Activated CD4-positive, alpha-beta memory T cell treated with anti-CD3 and anti-CD28 coated beads, Interleukin-2, amount 10 ng/mL, durations not matched to agents 7 days and 5 days (primary cell): ENCODE results near the gene GRB10. TPM values are rescaled to one million over a fixed set of nuclear protein-coding genes. Genes with fewer than 3 reads are reported as not detected.

ENCODE experiments used
- CTCF ChIA-PET: fragments of 350-600 bp; sonication (Branson Sonifier 250); formaldehyde crosslinking; loops from one replicate; lab custom pipeline; 2021; ENCODE audit warnings: antibody characterized with exemption, inconsistent platforms; lab: Charles Lee
- POLR2A ChIA-PET: fragments of 350-600 bp; sonication (Branson Sonifier 250); formaldehyde crosslinking; loops from one replicate; lab custom pipeline; 2021; ENCODE audit warnings: antibody characterized with exemption; lab: Charles Lee
- DNase-seq: peaks from one replicate; pipeline ENCODE4 v3.0.0-alpha.2; 2020
- H3K27ac Mint-ChIP-seq: one replicate; pipeline ENCODE4 v1.8.0; 2021; ENCODE audit warnings: mild to moderate bottlenecking, mixed read lengths
- H3K27me3 Mint-ChIP-seq: one replicate; pipeline ENCODE4 v1.8.0; 2021; ENCODE audit warnings: mixed read lengths
- H3K36me3 Mint-ChIP-seq: one replicate; pipeline ENCODE4 v1.8.0; 2021; ENCODE audit warnings: low read depth, mixed read lengths
- H3K4me1 Mint-ChIP-seq: one replicate; pipeline ENCODE4 v1.8.0; 2021; ENCODE audit warnings: mixed read lengths
- H3K4me3 Mint-ChIP-seq: one replicate; pipeline ENCODE4 v1.8.0; 2021; ENCODE audit warnings: mild to moderate bottlenecking, mixed read lengths
- H3K9me3 Mint-ChIP-seq: one replicate; pipeline ENCODE4 v1.8.0; 2021; ENCODE audit warnings: mixed read lengths
- total RNA-seq, 2 experiments: library from RNA; stranded (reverse); gene quantifications; one replicate each; pipeline ENCODE4 v1.2.3, GENCODE V29; 2021

GRB10 gene
- 10 to 100 TPM; 13.9 to 14.2 TPM for total RNA-seq

DNA sequence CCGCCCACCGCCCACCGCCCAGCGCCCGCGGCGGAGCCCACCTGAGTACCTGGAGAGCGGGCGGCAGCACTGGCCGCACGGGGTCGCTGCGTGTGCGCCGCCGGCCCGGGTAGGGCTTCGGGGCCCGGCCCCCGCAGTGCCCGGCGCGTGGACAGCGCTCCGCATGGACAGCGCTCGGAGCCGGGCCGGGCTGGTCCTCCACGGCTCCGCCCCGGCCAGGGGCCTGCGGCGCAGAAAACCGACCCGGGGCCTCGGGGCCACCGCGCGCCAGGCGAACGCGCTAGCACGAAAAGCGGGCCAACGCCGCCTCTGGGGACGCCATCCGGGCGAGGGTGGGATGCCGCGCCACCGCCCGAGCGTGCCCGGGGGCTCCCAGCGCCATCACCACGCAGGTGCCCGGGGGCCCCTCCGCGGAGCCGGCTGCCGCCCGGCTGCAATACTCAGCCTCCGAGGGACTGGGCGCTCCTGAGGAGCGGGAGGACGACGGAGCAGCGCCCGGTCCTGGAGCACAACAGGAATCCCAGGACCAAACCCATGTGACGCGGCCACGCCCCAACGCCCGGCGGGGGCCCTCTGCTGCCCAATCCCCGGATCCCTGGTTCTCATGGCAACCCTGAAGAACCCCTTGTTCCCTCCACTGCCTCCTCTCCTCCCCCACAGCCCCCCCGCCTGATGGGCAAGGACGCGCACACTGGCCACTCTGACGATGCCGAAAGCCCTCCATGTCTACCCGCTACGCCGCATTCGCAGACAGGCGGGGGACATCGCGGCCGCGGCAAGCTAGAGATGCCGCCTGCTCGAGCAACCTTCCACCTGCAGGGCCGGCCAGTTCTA is at the start of gene GRB10:
Gene GRB10 (minus strand): TSS at position 522 of the 834 bp plus-strand sequence. CDS start 50,574 bp downstream, outside the sequence.
- CTCF ChIA-PET = interaction anchor here (1.6 kb wide), 1 partner anchor 690 kb away, joined by 3 read pairs; no protein-coding TSS in a partner anchor
- Mint-ChIP-seq H3K4me3 (peak within 1 kb of the TSS; percentile 50), H3K9me3 (peaks cover 5% of the 10 kb centered on the region), H3K4me1 (peaks cover 20% of the 10 kb centered on the region), H3K27me3 (peaks cover 46% of the 10 kb centered on the region), H3K36me3 (peaks cover 5% of the 10 kb centered on the region), H3K27ac (no peak within 1 kb of the TSS)
- POLR2A ChIA-PET = no interaction called here
- DNase-seq = no peak

DNA sequence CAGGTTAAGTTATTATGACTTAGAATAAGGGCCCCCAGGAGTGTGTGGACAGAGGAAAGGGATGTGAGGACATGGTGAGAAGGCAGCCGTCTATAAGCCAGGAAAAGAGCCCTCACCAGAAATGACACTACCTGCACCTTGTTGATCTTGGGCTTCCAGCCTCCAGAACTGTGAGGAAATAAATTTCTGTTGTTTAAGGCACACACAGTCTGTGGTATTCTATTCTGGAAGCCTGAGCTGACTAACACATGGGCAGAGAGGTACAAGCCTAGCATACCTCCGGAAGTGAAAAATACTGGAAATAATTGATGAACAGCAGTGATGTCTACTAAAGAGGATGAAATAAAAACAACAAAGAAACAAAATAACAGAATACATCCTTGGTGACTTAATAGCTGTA is 46.1 kb upstream of the GRB10 start:
- CTCF ChIA-PET = no interaction called here
- DNase-seq = no peak
- Mint-ChIP-seq H3K4me3 (no peak overlapping the region), H3K9me3 (peaks cover 4% of the 10 kb centered on the region), H3K27me3 (peaks cover 11% of the 10 kb centered on the region), H3K27ac (no peak overlapping the region), H3K36me3 (peaks cover 9% of the 10 kb centered on the region), H3K4me1 (peaks cover 57% of the 10 kb centered on the region)
- POLR2A ChIA-PET = no interaction called here

DNA sequence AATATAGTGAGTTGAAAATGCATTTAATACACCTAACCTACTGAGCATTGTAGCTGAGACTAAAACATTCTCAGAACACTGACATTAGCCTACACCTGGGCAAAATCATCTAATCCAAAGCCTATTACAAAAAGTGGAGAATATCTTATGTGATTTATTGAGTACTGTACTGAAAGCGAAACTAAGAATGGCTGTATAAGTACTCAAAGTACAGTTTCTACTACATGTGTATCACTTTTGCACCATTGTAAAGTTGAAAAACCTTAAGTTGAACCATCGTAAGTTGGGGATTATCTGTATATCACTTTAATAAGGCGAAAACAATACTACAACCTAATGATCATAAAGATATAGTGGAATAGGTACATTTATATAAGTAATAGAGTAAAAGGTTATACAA is 45.4 kb upstream of the GRB10 start:
- CTCF ChIA-PET = no interaction called here
- Mint-ChIP-seq H3K36me3 (peaks cover 6% of the 10 kb centered on the region), H3K9me3 (peaks cover 4% of the 10 kb centered on the region), H3K4me1 (peaks cover 50% of the 10 kb centered on the region), H3K4me3 (no peak overlapping the region), H3K27me3 (peaks cover 9% of the 10 kb centered on the region), H3K27ac (no peak overlapping the region)
- POLR2A ChIA-PET = no interaction called here
- DNase-seq = no peak

DNA sequence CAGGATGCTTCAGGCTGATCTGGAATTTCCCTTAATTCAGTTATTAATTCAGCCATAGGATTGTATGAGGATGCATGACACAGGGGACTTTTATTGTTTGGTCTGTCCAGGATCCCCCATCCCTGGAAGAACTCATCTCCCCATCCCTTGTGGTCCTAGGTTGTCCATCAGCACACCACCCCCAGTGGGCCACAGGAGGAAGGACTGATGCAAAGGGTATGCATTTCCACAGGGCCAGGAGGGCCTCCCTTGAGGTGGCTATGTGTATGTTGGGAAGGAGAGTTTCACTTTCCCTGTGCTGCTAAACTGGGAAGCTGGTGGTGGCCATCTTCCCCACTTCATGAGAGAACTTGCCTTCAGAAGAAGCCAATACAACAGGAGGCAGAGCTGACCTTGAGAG is 44.6 kb upstream of the GRB10 start:
- POLR2A ChIA-PET = no interaction called here
- peaks cover 42% of the 10 kb centered on the region for H3K4me1 Mint-ChIP-seq
- peaks cover 9% of the 10 kb centered on the region for H3K27me3 Mint-ChIP-seq
- no peak overlapping the region for H3K4me3 Mint-ChIP-seq
- no peak for DNase-seq
- H3K9me3 Mint-ChIP-seq = peaks cover 4% of the 10 kb centered on the region
- H3K36me3 Mint-ChIP-seq = peaks cover 2% of the 10 kb centered on the region
- H3K27ac Mint-ChIP-seq = peak overlapping the region; percentile 24
- CTCF ChIA-PET = no interaction called here

DNA sequence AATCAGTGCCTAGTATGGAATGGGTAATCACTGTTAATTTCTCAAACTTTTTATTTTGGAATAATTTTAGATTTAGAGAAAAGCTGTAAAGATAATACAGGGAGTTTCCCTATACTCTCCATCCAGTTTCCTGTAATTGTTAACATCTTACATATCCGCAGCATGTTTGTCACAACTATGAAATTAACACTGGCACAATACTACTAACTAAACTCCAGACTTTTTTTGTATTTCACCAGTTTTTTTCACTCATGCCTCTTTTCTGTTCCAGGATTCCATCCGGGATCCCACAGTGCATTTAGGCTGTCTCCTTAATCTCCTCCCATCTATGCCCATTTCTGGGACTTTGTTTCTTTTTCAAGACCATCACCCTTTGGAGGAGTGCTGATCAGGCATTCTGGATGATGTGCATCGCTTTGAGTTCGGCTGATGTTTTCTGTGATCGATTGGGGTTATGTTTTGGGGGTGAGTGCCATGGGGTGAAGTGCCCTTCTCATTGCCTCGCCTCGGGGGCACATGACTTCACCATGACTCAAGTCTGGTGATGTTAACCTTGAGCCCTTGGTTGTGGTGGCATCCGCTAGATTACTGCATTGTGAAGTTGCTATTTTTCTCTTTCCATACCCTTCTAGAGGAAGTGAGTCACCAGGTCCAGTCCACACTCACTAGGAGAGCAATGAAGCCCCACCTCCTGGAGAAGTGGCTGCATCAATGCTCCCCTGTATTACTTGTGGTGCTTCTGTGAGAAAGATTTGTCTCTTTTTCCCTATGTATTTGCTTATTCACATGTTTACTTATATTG is 43.9 kb upstream of the GRB10 start:
- ChIA-PET POLR2A (interaction anchor here (1.0 kb wide), 1 partner anchor 25 kb away, joined by 4 read pairs; no protein-coding TSS in a partner anchor), CTCF (no interaction called here)
- H3K4me3 Mint-ChIP-seq = peak overlapping the region; percentile 13
- H3K27me3 Mint-ChIP-seq = peaks cover 13% of the 10 kb centered on the region
- H3K9me3 Mint-ChIP-seq = peaks cover 4% of the 10 kb centered on the region
- H3K4me1 Mint-ChIP-seq = peaks cover 35% of the 10 kb centered on the region
- peak overlapping the region; percentile 64 for H3K27ac Mint-ChIP-seq
- peaks cover 2% of the 10 kb centered on the region for H3K36me3 Mint-ChIP-seq
- peak; percentile 78 for DNase-seq

DNA sequence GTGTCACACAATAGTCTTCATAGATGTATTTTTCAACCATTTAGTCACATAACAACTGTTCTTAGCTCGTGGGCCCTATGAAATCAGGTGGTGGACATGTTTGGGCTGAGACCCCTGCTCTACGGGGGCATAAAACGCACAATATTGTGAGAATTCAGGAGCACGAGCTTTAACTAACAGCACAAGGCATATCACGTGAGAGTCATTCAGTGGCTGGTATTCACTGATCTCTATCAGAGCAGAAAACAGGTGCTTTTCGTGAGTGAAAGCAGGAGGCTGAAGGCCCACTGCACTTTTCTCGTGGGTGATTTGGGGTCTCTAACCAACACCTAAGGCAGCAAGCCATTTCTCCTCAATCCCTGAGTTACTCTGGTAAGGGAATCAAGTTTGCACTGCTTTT is 42.8 kb upstream of the GRB10 start:
- DNase-seq = no peak
- Mint-ChIP-seq H3K4me1 (peaks cover 30% of the 10 kb centered on the region), H3K36me3 (peaks cover 2% of the 10 kb centered on the region), H3K27me3 (peaks cover 20% of the 10 kb centered on the region), H3K9me3 (peaks cover 2% of the 10 kb centered on the region), H3K4me3 (no peak overlapping the region), H3K27ac (no peak overlapping the region)
- ChIA-PET CTCF (no interaction called here), POLR2A (interaction anchor here (1.0 kb wide), 1 partner anchor 24 kb away, joined by 4 read pairs; no protein-coding TSS in a partner anchor)

DNA sequence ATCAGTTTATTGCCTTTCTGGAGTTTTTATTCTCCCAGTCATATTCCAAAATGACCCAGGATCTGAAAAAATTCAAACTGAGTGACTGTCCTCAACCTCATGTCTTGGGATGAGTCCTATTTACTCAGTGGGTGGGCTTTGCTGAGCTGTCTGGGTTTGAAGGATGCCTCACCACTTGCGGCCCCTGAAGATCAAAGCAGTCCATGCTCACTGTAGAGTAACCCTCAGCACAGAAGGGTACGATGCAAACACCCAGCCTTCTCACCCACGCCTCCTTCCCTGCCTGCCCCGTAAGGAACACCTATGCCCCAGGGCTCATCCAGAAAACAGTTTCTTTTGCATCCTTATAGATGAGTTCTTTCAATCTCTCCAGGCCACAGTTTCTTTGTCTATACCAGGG is 42.2 kb upstream of the GRB10 start:
- ChIA-PET CTCF (no interaction called here), POLR2A (no interaction called here)
- peaks cover 2% of the 10 kb centered on the region for H3K9me3 Mint-ChIP-seq
- peaks cover 23% of the 10 kb centered on the region for H3K27me3 Mint-ChIP-seq
- no peak for DNase-seq
- peaks cover 30% of the 10 kb centered on the region for H3K4me1 Mint-ChIP-seq
- H3K36me3 Mint-ChIP-seq = peaks cover 2% of the 10 kb centered on the region
- H3K27ac Mint-ChIP-seq = no peak overlapping the region
- no peak overlapping the region for H3K4me3 Mint-ChIP-seq

DNA sequence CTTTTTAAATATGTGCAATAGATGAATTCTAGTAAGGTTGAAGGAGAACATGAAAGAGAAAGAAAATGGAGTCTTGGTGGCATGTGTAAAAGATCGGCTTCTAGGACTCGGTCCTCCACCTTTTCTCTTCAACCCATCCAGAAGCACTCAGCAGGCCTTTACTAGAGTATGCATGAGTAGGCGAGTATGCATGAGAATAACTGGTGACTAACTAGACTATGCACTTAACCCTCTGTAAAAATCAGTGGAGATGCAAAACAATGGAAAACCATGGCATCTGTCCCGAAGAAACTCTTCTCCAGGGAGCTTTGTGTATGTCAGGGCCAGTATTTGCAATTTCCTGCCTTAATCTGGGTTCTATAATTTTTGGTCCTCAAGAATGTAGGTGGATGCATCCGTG is 40.0 kb upstream of the GRB10 start:
- CTCF ChIA-PET = no interaction called here
- Mint-ChIP-seq H3K4me3 (no peak overlapping the region), H3K9me3 (peaks cover 2% of the 10 kb centered on the region), H3K27me3 (peaks cover 34% of the 10 kb centered on the region), H3K27ac (no peak overlapping the region), H3K36me3 (peaks cover 2% of the 10 kb centered on the region), H3K4me1 (peaks cover 16% of the 10 kb centered on the region)
- POLR2A ChIA-PET = no interaction called here
- DNase-seq = no peak

DNA sequence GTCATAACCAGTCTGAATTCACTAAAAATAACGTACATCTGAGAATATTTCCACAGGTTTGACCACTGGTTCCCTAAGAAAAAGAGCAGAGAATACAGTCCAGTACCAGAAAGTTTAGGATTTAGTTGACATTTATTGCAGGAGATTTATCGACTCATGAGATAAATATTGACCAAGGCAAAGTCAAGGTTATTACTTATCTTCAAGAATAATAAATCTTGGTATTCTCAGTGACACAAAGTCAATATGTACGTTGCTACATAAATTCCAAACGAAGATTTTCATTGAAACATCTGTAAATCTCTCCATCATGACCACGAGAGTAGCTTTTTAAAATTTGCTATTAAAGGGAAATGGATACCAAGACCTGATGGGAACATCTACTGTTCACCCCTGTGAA is 39.4 kb upstream of the GRB10 start:
- Mint-ChIP-seq H3K4me3 (no peak overlapping the region), H3K27ac (no peak overlapping the region), H3K27me3 (peaks cover 34% of the 10 kb centered on the region), H3K4me1 (peaks cover 10% of the 10 kb centered on the region), H3K36me3 (peaks cover 2% of the 10 kb centered on the region), H3K9me3 (peaks cover 2% of the 10 kb centered on the region)
- POLR2A ChIA-PET = no interaction called here
- no peak for DNase-seq
- CTCF ChIA-PET = no interaction called here

DNA sequence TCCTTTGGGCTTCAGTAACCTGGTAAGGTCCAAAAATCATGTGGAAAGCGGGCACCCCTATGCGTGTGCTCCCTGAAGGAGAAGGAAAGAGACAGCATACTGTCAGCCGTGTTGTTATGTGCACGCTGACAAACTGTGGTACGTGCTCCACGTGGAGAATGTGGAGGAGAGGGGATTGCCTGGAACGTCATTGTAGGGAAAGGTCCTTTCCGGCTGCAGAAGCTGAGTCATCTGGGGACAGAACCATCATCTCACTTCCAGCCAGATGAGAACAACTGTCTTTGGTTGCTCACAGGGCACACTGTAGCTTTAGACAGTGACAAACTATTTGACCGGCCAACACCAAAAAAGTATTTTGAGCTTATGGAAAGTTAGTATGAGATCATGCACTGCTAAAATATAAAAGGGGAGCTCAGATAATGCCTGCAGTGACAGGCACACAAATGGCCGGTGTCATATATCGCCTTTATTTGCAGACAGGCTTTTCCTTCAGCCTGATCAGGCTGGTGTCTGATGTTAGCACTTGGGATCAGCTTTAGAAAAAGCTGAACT is 38.8 kb upstream of the GRB10 start:
- H3K4me3 Mint-ChIP-seq = no peak overlapping the region
- H3K4me1 Mint-ChIP-seq = peaks cover 4% of the 10 kb centered on the region
- no peak overlapping the region for H3K27ac Mint-ChIP-seq
- H3K36me3 Mint-ChIP-seq = peaks cover under 1% of the 10 kb centered on the region
- H3K27me3 Mint-ChIP-seq = peaks cover 39% of the 10 kb centered on the region
- DNase-seq = no peak
- peaks cover under 1% of the 10 kb centered on the region for H3K9me3 Mint-ChIP-seq
- POLR2A ChIA-PET = no interaction called here
- CTCF ChIA-PET = no interaction called here

DNA sequence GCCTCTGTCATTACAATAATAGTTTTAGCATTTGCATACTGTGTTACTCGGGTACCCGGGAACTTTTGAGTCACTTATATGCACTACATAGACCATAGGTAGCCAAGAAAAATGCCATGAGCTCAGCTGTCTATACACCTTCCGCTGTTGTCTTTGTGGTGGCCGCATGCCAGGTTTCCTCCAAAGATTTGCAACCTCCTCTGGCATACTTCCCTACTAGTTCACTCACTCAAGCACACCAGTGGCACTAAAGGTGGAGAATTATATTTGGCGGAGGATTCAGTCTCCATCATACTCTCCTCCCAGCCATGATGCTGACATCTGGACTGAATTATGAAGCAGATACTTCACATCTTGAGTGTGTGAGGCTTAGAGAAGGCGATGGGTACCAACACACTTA is 35.6 kb upstream of the GRB10 start:
- ChIA-PET POLR2A (no interaction called here), CTCF (no interaction called here)
- Mint-ChIP-seq H3K4me3 (no peak overlapping the region), H3K36me3 (no peaks in the 10 kb centered on the region), H3K27me3 (peaks cover 37% of the 10 kb centered on the region), H3K9me3 (no peaks in the 10 kb centered on the region), H3K27ac (no peak overlapping the region), H3K4me1 (no peaks in the 10 kb centered on the region)
- no peak for DNase-seq

DNA sequence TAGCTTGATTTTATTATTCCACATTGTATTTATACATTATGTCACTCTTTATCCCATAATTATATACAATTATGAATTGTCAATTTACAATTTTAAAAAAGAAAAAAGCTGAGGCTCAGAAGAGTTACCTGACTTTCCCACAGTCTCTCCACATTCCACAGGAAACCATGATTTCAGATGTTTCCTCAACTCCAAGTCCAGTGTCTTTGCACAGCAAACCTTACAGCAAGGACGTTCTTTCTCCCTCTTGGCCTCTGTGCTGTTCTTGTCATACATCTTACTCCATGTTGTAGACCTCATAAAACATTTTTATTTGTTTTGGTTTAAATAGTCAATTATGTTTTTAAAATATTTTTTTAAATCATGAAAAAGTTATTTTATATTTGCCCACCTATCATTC is 34.9 kb upstream of the GRB10 start:
- no peak for DNase-seq
- Mint-ChIP-seq H3K9me3 (no peaks in the 10 kb centered on the region), H3K4me1 (no peaks in the 10 kb centered on the region), H3K36me3 (no peaks in the 10 kb centered on the region), H3K27ac (no peak overlapping the region), H3K27me3 (peaks cover 36% of the 10 kb centered on the region), H3K4me3 (no peak overlapping the region)
- ChIA-PET CTCF (no interaction called here), POLR2A (no interaction called here)

DNA sequence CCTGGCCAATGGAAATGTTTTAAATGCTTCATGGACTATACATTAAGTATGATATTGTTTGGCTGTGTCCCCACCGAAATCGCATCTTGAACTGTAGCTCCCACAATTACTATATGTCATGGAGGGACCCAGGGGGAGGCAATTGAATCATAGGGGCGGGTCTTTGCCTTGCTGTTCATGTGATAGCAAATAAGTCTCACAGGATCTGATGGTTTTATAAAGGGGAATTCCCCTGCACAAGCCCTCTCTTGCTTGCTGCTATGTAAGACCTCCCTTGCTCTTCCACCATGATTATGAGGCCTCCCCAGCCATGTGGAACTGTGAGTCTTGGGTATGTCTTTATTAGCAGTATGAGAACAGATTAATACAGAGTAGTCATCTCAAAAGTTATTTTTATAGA is 32.4 kb upstream of the GRB10 start:
- no peak overlapping the region for H3K27ac Mint-ChIP-seq
- POLR2A ChIA-PET = no interaction called here

More for the DNA sequence above, 32.4 kb upstream of the GRB10 start:
- DNase-seq = no peak
- H3K27me3 Mint-ChIP-seq = peaks cover 25% of the 10 kb centered on the region
- H3K9me3 Mint-ChIP-seq = no peaks in the 10 kb centered on the region
- H3K36me3 Mint-ChIP-seq = no peaks in the 10 kb centered on the region
- CTCF ChIA-PET = no interaction called here
- H3K4me1 Mint-ChIP-seq = no peaks in the 10 kb centered on the region
- H3K4me3 Mint-ChIP-seq = no peak overlapping the region
